Measurements from ENCODE around the gene MTSS2.
A peak's percentile ranks its signal among the peaks of the same experiment; 100 is the strongest.
"Not testable (repeated sequence)": the region's sequence is repeated elsewhere in the genome, so short reads cannot be mapped to it uniquely, and the experiment has no call there.

Gene MTSS2

DNA sequence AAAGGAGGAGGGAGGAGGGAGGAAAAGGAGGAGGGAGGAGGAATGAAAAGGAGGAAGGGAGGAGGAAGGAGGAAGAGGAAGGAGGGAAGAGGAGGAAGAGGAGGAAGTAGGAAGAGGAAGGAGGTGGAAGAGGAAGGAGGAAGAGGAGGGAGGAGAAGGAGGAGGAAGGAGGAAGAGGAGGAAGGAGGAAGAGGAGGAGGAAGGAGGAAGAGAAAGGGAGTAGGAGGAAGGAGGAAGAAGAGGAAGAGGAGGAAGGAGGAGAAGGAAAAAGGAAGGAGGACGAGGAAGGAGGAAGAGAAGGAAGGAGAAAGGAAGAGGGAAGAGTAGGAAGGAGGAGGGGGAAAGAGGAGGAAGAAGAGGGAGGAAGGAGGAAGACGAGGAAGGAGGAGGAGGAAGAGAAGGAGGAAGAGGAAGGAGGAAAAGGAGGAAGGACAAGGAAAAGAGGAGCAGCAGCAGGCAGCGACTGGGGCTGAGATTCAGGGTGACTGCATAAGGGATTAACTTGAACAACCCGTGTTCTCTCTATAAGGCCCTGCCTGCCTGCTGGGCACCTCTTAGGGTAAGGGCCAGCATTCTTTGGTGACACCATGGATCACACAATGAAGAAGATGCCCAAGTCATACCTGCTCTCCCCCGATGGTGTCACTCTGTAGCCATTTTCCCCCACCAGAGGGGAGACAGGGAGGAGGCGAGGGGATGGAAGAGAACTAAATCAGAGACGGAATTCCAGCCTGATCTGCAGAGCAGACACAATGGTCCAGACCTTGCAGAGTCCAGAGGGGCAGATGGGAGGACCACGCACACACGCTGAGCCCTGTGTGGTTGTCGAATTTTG is 40.9 kb downstream of the MTSS2 start:
- in situ Hi-C loops (cut with HindIII; ENCODE audit: low pct_unique_long_range_greater_than_20kb, low sequenced_read_pairs): no loop called here
- TF ChIP-seq JUND (IDR thresholded peaks at IDR 0.05; ENCODE audit: low read depth): no peak
- peak in 1 of 2 experiments; percentile 38 for DNase-seq (ENCODE audit: low read depth in 1 of 2, low spot score in 1 of 2)

DNA sequence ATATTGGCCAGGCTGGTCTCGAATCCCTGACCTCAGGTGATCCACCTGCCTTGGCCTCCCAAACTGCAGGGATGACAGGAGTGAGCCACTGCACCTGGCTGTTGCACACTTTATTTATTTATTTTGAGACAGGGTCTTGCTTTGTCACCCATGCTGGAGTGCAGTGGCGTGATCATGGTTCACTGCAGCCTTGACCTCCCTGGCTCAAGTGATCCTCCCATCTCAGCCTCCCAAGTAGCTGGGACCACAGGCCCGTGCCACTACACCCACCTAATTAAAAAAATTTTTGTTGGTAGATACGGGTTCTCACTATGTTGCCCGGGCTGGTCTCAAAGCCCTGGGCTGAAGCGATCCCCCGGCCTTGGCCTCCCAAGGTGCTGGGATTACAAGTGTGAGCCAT is 42.6 kb downstream of the MTSS2 start:
- in situ Hi-C loops (cut with HindIII; ENCODE audit: low pct_unique_long_range_greater_than_20kb, low sequenced_read_pairs); DNase-seq (ENCODE audit: low read depth in 1 of 2, low spot score in 1 of 2): not testable (repeated sequence)

DNA sequence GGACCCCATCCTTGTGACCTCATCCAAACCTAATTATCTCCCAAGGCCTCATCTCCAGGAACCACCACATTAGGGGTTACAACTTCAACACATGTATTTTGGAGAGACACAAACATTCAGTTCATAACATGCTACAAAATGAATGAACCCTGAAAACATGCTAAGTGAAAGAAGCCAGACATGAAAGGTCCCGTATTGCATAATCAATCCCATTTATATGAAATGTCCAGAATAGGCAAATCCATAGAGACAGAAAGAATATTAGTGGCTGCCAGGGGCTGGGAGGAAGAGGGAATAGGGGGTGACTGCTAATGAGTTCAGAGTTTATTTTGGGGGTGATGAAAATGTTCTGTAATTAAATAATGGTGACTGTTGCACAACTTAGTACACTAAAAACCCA is 43.2 kb downstream of the MTSS2 start:
- TF ChIP-seq JUND (IDR thresholded peaks at IDR 0.05; ENCODE audit: low read depth): no peak
- DNase-seq (ENCODE audit: low read depth in 1 of 2, low spot score in 1 of 2): no peak
- in situ Hi-C loops (cut with HindIII; ENCODE audit: low pct_unique_long_range_greater_than_20kb, low sequenced_read_pairs): no loop called here

DNA sequence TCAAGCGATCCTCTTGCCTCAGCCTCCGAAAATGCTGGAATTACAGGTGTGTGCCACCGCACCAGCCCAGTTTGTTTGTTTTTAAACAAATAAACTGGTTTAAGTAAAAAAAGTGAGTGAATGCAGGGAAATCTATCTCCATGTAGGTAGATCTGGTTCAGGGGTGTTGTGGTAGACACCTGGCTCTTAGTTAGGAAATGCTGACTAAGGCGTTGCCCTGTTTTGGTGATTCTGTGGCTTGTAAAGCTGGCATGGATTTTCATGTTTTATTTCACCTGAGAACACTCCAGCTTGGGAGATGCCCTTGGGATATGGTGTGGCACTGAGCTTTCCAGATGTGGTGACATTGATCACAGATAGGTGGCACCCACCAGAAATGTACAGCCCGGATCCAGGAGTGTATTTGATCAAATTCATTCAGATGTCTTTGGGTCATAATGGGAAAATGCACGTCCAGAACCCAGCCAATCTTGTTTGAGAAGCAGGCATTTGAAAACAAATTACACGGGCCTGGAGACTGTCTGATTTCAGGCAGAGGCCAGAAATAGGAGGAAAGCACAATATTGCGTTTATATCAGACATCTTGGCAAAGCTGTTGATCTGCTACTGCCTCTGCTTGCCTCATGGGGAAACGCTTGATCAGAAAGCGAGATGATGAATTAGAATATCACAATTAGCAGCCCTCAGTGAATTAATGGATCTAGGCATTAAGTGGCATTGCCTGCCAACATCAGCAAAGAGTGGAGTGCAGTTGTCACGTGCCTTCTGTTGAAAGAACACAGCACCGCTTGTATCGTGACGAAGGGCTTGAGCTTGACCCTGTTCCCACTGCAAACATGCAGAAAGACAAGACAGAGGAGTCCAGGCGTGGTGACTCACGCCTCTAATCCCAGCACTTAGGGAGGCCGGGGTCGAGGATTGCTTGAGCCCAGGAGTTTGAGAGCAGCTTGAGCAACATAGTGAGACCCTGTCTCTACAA is 46.8 kb downstream of the MTSS2 start:
- DNase-seq (ENCODE audit: low read depth in 1 of 2, low spot score in 1 of 2): no peak
- TF ChIP-seq JUND (IDR thresholded peaks at IDR 0.05; ENCODE audit: low read depth): no peak
- in situ Hi-C loops (cut with HindIII; ENCODE audit: low pct_unique_long_range_greater_than_20kb, low sequenced_read_pairs): no loop called here
